BE2C (cell line): ENCODE results near the gene LAMA3.
"Not testable (repeated sequence)": the region's sequence is repeated elsewhere in the genome, so short reads cannot be mapped to it uniquely, and the experiment has no call there.

Experiments
- DNase-seq: peaks from one replicate; pipeline ENCODE4 v3.0.0-alpha.2; 2020
- H3K27me3 ChIP-seq: fragments of 250-450 bp; sonication (Bioruptor Pico); 2 replicates; pipeline ENCODE4 v1.5.1; 2020; ENCODE audit warnings: mild to moderate bottlenecking
- H3K36me3 ChIP-seq: fragments of 250-450 bp; sonication (Bioruptor Pico); 2 replicates; pipeline ENCODE4 v1.5.1; 2020; ENCODE audit warnings: mild to moderate bottlenecking
- H3K4me1 ChIP-seq: fragments of 250-450 bp; sonication (Bioruptor Pico); 2 replicates; pipeline ENCODE4 v1.5.1; 2020
- H3K4me3 ChIP-seq: 2 replicates; pipeline ENCODE4 v1.5.1; 2011; ENCODE audit warnings: low read depth, low read length
- H3K9me3 ChIP-seq: fragments of 250-450 bp; sonication (Bioruptor Pico); 2 replicates; pipeline ENCODE4 v1.5.1; 2020
- TF ChIP-seq, protein P1 (sequence below): IDR thresholded peaks from 2 replicates; pipeline ENCODE4 v1.5.1; 2012; ENCODE audit warnings: mild to moderate bottlenecking, low read depth, low read length

LAMA3 gene

DNA sequence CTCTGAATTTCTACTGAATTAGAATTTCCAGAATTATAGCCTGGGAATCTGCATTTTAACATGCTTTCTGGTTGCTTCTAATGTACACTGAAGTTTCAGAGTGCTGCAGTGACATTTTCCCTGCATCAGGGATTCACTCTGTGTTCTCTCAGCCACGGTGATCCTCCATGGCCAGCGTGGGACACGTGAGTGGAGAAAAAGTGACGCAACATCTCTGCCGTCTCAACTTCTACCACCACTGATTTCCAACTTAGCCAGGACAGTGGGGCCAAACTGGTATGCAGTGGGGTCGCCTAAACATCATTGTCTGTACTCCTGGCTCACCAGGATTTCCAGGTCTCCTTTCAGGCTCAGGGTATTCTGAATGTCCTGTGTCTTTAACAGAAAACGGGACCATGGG is 44.6 kb downstream of the LAMA3 start:
- Histone ChIP-seq H3K4me3 (no peak overlapping the region), H3K4me1 (peaks cover 9% of the 10 kb centered on the region; the same call in 1 of the 2 replicates), H3K27me3 (no peaks in the 10 kb centered on the region), H3K36me3 (no peaks in the 10 kb centered on the region), H3K9me3 (no peaks in the 10 kb centered on the region)
- no peak for DNase-seq
- TF ChIP-seq, protein P1, sequence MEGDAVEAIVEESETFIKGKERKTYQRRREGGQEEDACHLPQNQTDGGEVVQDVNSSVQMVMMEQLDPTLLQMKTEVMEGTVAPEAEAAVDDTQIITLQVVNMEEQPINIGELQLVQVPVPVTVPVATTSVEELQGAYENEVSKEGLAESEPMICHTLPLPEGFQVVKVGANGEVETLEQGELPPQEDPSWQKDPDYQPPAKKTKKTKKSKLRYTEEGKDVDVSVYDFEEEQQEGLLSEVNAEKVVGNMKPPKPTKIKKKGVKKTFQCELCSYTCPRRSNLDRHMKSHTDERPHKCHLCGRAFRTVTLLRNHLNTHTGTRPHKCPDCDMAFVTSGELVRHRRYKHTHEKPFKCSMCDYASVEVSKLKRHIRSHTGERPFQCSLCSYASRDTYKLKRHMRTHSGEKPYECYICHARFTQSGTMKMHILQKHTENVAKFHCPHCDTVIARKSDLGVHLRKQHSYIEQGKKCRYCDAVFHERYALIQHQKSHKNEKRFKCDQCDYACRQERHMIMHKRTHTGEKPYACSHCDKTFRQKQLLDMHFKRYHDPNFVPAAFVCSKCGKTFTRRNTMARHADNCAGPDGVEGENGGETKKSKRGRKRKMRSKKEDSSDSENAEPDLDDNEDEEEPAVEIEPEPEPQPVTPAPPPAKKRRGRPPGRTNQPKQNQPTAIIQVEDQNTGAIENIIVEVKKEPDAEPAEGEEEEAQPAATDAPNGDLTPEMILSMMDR: no peak

DNA sequence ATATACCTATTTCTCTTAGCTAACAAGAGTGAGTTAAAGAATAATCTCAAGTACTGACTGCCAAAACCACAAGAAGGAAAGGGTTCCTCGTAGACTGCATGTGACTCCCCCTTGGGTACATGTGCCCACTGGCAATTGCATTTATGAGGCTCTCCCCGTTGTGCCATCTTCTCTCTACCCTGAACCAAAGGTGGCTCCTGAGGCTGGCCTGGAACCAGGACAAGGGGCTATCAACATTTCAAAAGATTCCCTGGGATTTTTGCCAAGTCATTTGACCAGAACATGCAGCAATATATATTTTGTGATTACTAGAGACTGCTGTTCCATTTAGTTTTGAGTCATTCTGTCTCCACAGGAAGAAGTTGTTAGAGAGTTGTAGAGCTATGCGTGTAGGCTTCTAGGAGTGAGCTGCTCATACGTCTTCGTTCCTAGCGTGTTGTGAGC is 45.8 kb downstream of the LAMA3 start:
- Histone ChIP-seq H3K4me1 (peaks cover 9% of the 10 kb centered on the region; the same call in 1 of the 2 replicates), H3K4me3 (no peak overlapping the region), H3K9me3 (no peaks in the 10 kb centered on the region), H3K36me3 (no peaks in the 10 kb centered on the region), H3K27me3 (no peaks in the 10 kb centered on the region)
- no peak for DNase-seq
- TF ChIP-seq, protein P1: no peak

DNA sequence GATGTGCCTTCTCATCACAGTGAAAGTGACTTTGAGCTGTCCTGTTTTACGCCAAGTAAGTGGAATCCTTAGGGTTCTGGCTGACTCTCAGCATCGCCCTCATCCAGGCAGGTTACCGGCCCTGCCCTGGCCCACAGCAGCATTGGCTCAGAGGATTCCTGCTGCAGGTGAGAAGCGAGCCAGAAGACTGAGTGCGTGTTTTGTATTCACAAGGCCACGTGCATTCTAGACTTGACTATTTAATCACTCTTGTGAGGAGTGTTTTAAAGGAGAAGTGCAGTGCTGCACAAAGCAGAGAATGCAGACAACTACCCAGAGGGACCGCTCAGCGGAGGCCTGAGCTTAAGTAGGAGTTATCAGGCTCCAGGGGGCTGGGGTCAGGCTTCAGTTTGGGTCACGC is 48.3 kb downstream of the LAMA3 start:
- H3K4me1 ChIP-seq: peaks cover 9% of the 10 kb centered on the region; the same call in 1 of the 2 replicates
- H3K4me3 ChIP-seq: no peak overlapping the region
- H3K9me3 ChIP-seq: no peaks in the 10 kb centered on the region
- TF ChIP-seq, protein P1: no peak
- no peak for DNase-seq
- no peaks in the 10 kb centered on the region for H3K27me3 ChIP-seq
- H3K36me3 ChIP-seq: no peaks in the 10 kb centered on the region

DNA sequence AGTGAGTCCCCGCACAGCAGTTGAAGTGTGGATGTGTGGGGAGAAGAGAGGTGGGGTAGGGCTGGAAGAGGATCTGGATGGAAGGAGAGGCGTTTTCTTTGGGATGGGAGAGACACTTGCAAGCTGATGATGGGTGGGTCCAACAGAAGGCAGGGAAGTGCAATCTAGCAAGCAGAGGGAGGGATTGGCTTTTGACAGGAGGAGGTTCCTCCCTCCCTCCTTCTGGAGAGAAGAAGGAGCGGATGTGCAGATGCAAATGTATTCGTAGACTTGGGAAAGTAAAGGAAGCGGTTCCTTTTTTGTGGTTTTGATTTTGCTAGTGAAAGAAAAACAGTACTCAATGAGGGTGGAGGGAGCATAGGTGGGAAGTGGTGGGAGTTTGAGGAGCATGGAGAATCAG is 48.9 kb downstream of the LAMA3 start:
- no peak overlapping the region for H3K4me3 ChIP-seq
- no peak for DNase-seq
- TF ChIP-seq, protein P1: no peak
- H3K36me3 ChIP-seq: no peaks in the 10 kb centered on the region
- peaks cover 4% of the 10 kb centered on the region; the same call in 1 of the 2 replicates for H3K4me1 ChIP-seq
- no peaks in the 10 kb centered on the region for H3K27me3 ChIP-seq
- H3K9me3 ChIP-seq: no peaks in the 10 kb centered on the region

DNA sequence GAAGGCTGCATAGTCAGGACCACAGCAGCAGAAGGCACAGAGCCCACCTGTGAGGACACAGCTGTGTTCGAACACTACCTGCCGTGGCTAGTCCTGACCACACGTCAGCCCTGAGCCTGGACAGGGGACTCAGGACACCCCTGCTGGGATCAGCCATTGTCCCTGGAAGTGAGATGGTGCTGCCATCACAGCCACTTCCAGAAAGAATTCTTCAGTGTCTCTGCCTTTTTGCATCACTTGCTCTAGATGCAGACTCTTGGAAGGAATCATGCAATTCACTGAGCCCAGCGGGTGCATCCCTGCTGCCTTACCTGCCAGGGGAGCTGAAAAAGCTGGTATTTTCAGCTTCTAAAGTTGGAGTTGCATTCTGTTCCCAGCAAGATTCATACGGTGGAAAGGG is 49.3 kb downstream of the LAMA3 start:
- Histone ChIP-seq H3K36me3 (no peaks in the 10 kb centered on the region), H3K27me3 (no peaks in the 10 kb centered on the region), H3K4me1 (peaks cover 2% of the 10 kb centered on the region; the same call in 1 of the 2 replicates), H3K4me3 (no peak overlapping the region), H3K9me3 (no peaks in the 10 kb centered on the region)
- no peak for DNase-seq
- TF ChIP-seq, protein P1: no peak

DNA sequence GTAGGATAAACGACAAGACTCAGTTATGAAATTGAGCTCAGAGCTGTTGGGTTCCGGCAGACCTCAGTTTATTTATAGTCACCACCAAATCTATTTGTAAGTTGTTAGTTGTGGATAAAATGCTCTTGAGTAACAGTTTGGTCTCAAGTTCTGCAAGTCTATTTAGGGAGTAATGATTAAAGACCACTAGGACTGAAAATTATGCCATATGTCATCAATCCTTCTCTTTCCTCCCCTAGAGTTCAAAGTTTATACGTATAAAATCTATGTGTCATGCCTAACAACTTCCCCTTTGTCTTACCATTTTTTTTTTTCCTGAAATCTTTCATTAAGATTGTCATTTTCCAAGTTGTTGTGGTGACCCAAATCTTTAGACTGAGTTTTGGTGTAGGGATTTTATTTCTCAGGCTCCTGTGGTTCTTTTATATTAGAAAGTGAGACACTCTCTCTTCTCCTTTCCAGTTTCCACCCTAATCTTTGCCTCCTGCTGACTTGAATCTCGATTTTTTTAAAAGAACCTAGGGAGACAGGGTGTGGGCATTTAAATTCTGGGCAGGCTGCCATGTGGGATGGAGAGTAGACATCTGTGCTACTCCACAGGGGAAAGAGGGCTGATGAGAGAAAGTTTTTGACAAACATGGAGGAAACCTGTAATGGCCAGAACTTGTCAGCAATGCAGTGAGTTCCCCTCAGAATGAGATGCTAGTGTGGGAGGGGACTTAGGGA is 51.0 kb downstream of the LAMA3 start:
- Histone ChIP-seq H3K36me3 (no peaks in the 10 kb centered on the region), H3K27me3 (no peaks in the 10 kb centered on the region), H3K4me1 (no peaks in the 10 kb centered on the region; the same call in 1 of the 2 replicates), H3K9me3 (no peaks in the 10 kb centered on the region), H3K4me3 (no peak overlapping the region)
- no peak for DNase-seq
- TF ChIP-seq, protein P1: no peak

DNA sequence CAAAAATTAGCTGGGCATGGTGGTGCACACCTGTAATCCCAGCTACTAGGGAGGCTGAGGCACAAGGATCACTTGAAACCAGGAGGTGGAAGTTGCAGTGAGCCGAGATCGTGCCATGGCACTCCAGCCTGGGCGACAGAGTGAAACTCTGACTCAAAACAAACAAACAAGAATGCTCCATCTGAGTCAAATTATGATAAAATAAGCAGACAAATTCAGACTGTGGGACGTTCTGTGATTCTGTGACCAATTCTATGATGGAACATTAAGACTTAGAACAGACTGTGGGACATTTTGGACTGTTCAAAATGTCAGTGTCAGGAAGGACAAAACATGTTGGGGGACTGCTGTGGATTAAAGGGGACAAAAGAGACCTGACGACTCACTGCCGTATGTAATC is 52.7 kb downstream of the LAMA3 start:
- not testable (repeated sequence) for H3K36me3 ChIP-seq, H3K4me1 ChIP-seq, H3K4me3 ChIP-seq, H3K27me3 ChIP-seq, DNase-seq, H3K9me3 ChIP-seq
